IMR-90 (cell line): ENCODE data around the gene EDA. TPM values are rescaled to one million over a fixed set of nuclear protein-coding genes. Genes with fewer than 3 reads are reported as not detected.

Experiments used
- ATAC-seq: fragments of 200-7000 bp; cut with Tn5 transposase; 2 replicates; pipeline ENCODE4 v1.9.1; 2020; ENCODE audit warnings: low read depth, mild to moderate bottlenecking, moderate library complexity
- BruUV-seq: library from RNA; stranded (reverse); fragments of 400-500 nt; replicated peaks from 2 replicates; lab custom pipeline; 2021; lab: Mats Ljungman, UMichigan
- CTCF ChIA-PET: fragments of 300-600 bp; formaldehyde crosslinking; extraction: SDS; loops from one replicate; lab custom pipeline; 2021; ENCODE audit warnings: antibody characterized with exemption; lab: Yijun Ruan, JAX
- POLR2A ChIA-PET: fragments of 300-600 bp; sonication (Branson Sonifier 250); formaldehyde crosslinking; loops from one replicate; lab custom pipeline; 2022; ENCODE audit warnings: antibody characterized with exemption; ENCODE audit not compliant: unreplicated experiment; lab: Charles Lee
- DNase-seq: peaks from one replicate; pipeline ENCODE4 v3.0.0; 2013
- H2AFZ ChIP-seq: replicated peaks from 2 replicates; pipeline ENCODE3; 2013; ENCODE audit warnings: low read length, mild to moderate bottlenecking; ENCODE audit not compliant: poor library complexity
- H2AK5ac ChIP-seq: 2 replicates; pipeline ENCODE4 v1.6.1; 2013; ENCODE audit warnings: low read depth, low read length, inconsistent platforms
- H2AK9ac ChIP-seq: replicated peaks from 2 replicates; pipeline ENCODE3; 2013; ENCODE audit warnings: mild to moderate bottlenecking, low read depth, low read length, moderate library complexity; ENCODE audit not compliant: poor library complexity
- H2BK120ac ChIP-seq: 2 replicates; pipeline ENCODE4 v1.6.1; 2013; ENCODE audit warnings: low read depth, low read length, inconsistent platforms
- H2BK15ac ChIP-seq: 3 replicates; pipeline ENCODE4 v1.6.1; 2013; ENCODE audit warnings: low read depth, low read length, inconsistent platforms
- H2BK20ac ChIP-seq: 2 replicates; pipeline ENCODE4 v1.6.1; 2013; ENCODE audit warnings: low read depth, mild to moderate bottlenecking, inconsistent platforms, low read length, moderate library complexity
- H2BK5ac ChIP-seq: 2 replicates; pipeline ENCODE4 v1.6.1; 2013; ENCODE audit warnings: mild to moderate bottlenecking, low read depth, low read length, inconsistent platforms; ENCODE audit not compliant: poor library complexity, severe bottlenecking
- H3K14ac ChIP-seq: replicated peaks from 2 replicates; pipeline ENCODE4 v1.6.1; 2013; ENCODE audit warnings: low read depth, low read length, inconsistent platforms
- H3K18ac ChIP-seq: 2 replicates; pipeline ENCODE4 v1.6.1; 2013; ENCODE audit warnings: low read depth, low read length, control low read depth
- H3K23ac ChIP-seq: 2 replicates; pipeline ENCODE4 v1.6.1; 2013; ENCODE audit warnings: low read depth, low read length, inconsistent platforms
- H3K27ac ChIP-seq: 2 replicates; pipeline ENCODE4 v1.5.1; 2013; ENCODE audit warnings: mild to moderate bottlenecking, control low read depth, low read length; ENCODE audit not compliant: insufficient read depth
- H3K27me3 ChIP-seq: 2 replicates; pipeline ENCODE4 v1.6.1; 2013; ENCODE audit warnings: low read length; ENCODE audit not compliant: control insufficient read depth, insufficient read depth
- H3K36me3 ChIP-seq: 2 replicates; pipeline ENCODE4 v1.6.1; 2013; ENCODE audit warnings: low read length, mixed read lengths; ENCODE audit not compliant: control insufficient read depth, insufficient read depth
- H3K4ac ChIP-seq: 2 replicates; pipeline ENCODE4 v1.6.1; 2013; ENCODE audit warnings: low read depth, low read length, inconsistent platforms
- H3K4me1 ChIP-seq: 2 replicates; pipeline ENCODE4 v1.6.1; 2013; ENCODE audit warnings: low read length, mixed read lengths; ENCODE audit not compliant: control insufficient read depth, insufficient read depth
- H3K4me2 ChIP-seq: 2 replicates; pipeline ENCODE4 v1.6.1; 2013; ENCODE audit warnings: low read depth, mild to moderate bottlenecking, control low read depth, low read length, moderate library complexity
- H3K4me3 ChIP-seq: 2 replicates; pipeline ENCODE4 v1.5.1; 2013; ENCODE audit warnings: low read depth, mild to moderate bottlenecking, control low read depth, low read length, moderate library complexity; ENCODE audit not compliant: insufficient read depth
- H3K56ac ChIP-seq: 2 replicates; pipeline ENCODE4 v1.6.1; 2013; ENCODE audit warnings: low read length, inconsistent platforms; ENCODE audit not compliant: insufficient read depth; ENCODE audit errors: extremely low read depth
- H3K79me1 ChIP-seq, 2 experiments: 2 replicates each; pipeline ENCODE4 v1.6.1; 2013; ENCODE audit warnings: low read length in 2 of 2, inconsistent platforms in 1 of 2, low read depth in 1 of 2
- H3K9ac ChIP-seq: 2 replicates; pipeline ENCODE4 v1.6.1; 2013; ENCODE audit warnings: low read depth, low read length, control low read depth
- H3K9me1 ChIP-seq: 2 replicates; pipeline ENCODE4 v1.6.1; 2013; ENCODE audit warnings: low read length, inconsistent platforms; ENCODE audit not compliant: insufficient read depth
- H3K9me3 ChIP-seq: 2 replicates; pipeline ENCODE4 v1.6.1; 2013; ENCODE audit warnings: low read length; ENCODE audit not compliant: control insufficient read depth, insufficient read depth
- H4K20me1 ChIP-seq: 2 replicates; pipeline ENCODE4 v1.6.1; 2013; ENCODE audit warnings: low read length, inconsistent platforms; ENCODE audit not compliant: insufficient read depth
- H4K5ac ChIP-seq: 2 replicates; pipeline ENCODE4 v1.6.1; 2013; ENCODE audit warnings: mild to moderate bottlenecking, low read depth, low read length, control low read depth
- H4K8ac ChIP-seq, 2 experiments: 2 replicates each; pipeline ENCODE4 v1.6.1; 2013; ENCODE audit warnings: low read depth in 2 of 2, low read length in 2 of 2, control low read depth in 1 of 2, inconsistent platforms in 1 of 2
- H4K91ac ChIP-seq: 2 replicates; pipeline ENCODE4 v1.6.1; 2013; ENCODE audit warnings: low read depth, low read length, inconsistent platforms; ENCODE audit not compliant: insufficient read depth
- BHLHE40 ChIP-seq: fragments of 150-350 bp; IDR thresholded peaks from 2 replicates; pipeline ENCODE4 v1.6.1; 2016; ENCODE audit warnings: mild to moderate bottlenecking, low read depth, low read length
- CHD1 ChIP-seq: IDR thresholded peaks from 2 replicates; pipeline ENCODE4 v1.6.1; 2012; ENCODE audit warnings: low read depth, low read length, improper control_type of control experiment
- CTCF ChIP-seq: conservative IDR thresholded peaks from 2 replicates; pipeline ENCODE4 v1.5.1; 2012; ENCODE audit warnings: mild to moderate bottlenecking, low read depth, low read length, improper control_type of control experiment
- ELK1 ChIP-seq: fragments of 150-350 bp; IDR thresholded peaks from 2 replicates; pipeline ENCODE4 v1.6.1; 2016; ENCODE audit warnings: low read depth, mild to moderate bottlenecking, low read length, moderate library complexity, borderline replicate concordance
- FOS ChIP-seq: fragments of 150-350 bp; IDR thresholded peaks from 2 replicates; pipeline ENCODE4 v1.6.1; 2016; ENCODE audit warnings: low read depth, low read length
- MAFK ChIP-seq: IDR thresholded peaks from 2 replicates; pipeline ENCODE4 v1.6.1; 2012; ENCODE audit warnings: low read depth, low read length, improper control_type of control experiment
- MXI1 ChIP-seq: IDR thresholded peaks from 2 replicates; pipeline ENCODE4 v1.6.1; 2012; ENCODE audit warnings: low read depth, mild to moderate bottlenecking, low read length, moderate library complexity, borderline replicate concordance
- NFE2L2 ChIP-seq: fragments of 150-350 bp; IDR thresholded peaks from 2 replicates; pipeline ENCODE4 v1.6.1; 2016; ENCODE audit warnings: low read depth, mild to moderate bottlenecking, low read length
- POLR2A ChIP-seq: IDR thresholded peaks from 2 replicates; pipeline ENCODE4 v1.6.1; 2012; ENCODE audit warnings: mild to moderate bottlenecking, low read depth, low read length
- RAD21 ChIP-seq: IDR thresholded peaks from 2 replicates; pipeline ENCODE4 v1.6.1; 2012; ENCODE audit warnings: low read length, improper control_type of control experiment
- RCOR1 ChIP-seq: IDR thresholded peaks from 2 replicates; pipeline ENCODE4 v1.6.1; 2012; ENCODE audit warnings: mild to moderate bottlenecking, low read length, improper control_type of control experiment; ENCODE audit not compliant: insufficient replicate concordance
- RFX5 ChIP-seq: IDR thresholded peaks from 2 replicates; pipeline ENCODE4 v1.8.0; 2012; ENCODE audit warnings: low read depth, mild to moderate bottlenecking, low read length, moderate library complexity
- SMC3 ChIP-seq: fragments of 150-350 bp; IDR thresholded peaks from 2 replicates; pipeline ENCODE4 v1.6.1; 2016; ENCODE audit warnings: low read depth, mild to moderate bottlenecking, antibody characterized with exemption, low read length, moderate library complexity
- USF2 ChIP-seq: fragments of 150-350 bp; IDR thresholded peaks from 2 replicates; pipeline ENCODE4 v1.6.1; 2017; ENCODE audit warnings: mild to moderate bottlenecking, antibody characterized with exemption, low read length, low read depth
- WGBS, 2 experiments: methylation state at CpG; one replicate each; pipeline versions ENCODE4 v1.1.5 to v1.1.7; 2013; ENCODE audit warnings: missing lambda C conversion rate in 2 of 2; ENCODE audit not compliant: insufficient read length in 1 of 2; ENCODE audit errors: extremely low coverage in 2 of 2; 5-methylcytosine and 5-hydroxymethylcytosine counted together
- dilution Hi-C: fragments of 300-500 bp; cut with HindIII; formaldehyde crosslinking; loops from one replicate; pipeline ENCODE4 v1.14.3; 2018; ENCODE audit warnings: low sequenced_read_pairs; ENCODE audit not compliant: unreplicated experiment
- in situ Hi-C: fragments of 300-500 bp; cut with MboI; formaldehyde crosslinking; loops from 3 replicates; pipeline ENCODE4 v1.14.3; 2019; ENCODE audit warnings: low sequenced_read_pairs, inconsistent platforms, mixed read lengths
- intact Hi-C: fragments of 100-400 bp; cut with micrococcal nuclease; formaldehyde crosslinking; loops from 2 replicates; pipeline ENCODE4 v1.10.0; 2022
- polyA plus RNA-seq, 3 experiments: library from polyadenylated mRNA; depleted of rRNA; stranded (reverse); fragments of >200 nt; gene quantifications; 2 replicates each; pipeline ENCODE4 v1.2.3, GENCODE V29; 2012; ENCODE audit warnings: low replicate concordance in 1 of 3
- total RNA-seq: library from RNA; depleted of rRNA; stranded (reverse); fragments of >200 nt; gene quantifications from 2 replicates; pipeline ENCODE4 v1.2.3, GENCODE V29; 2012

The EDA gene
- total and polyA plus RNA-seq, 2 of the 4 experiments (the other 2 are of a cell fraction): under 0.01 TPM; not detected in 1

GRCh38 chrX:69807400-69807799 lies 191.5 kb downstream of the EDA start:
- Histone ChIP-seq H3K27me3 (no peaks in the 10 kb centered on the region), H3K27ac (no peak overlapping the region), H3K9me3 (no peaks in the 10 kb centered on the region), H3K4ac (no peak overlapping the region), H4K5ac (no peak overlapping the region), H3K9ac (no peak overlapping the region), H3K23ac (no peak overlapping the region), H2AFZ (no peak overlapping the region), H2AK5ac (no peak overlapping the region), H4K8ac (no peak overlapping the region), H4K91ac (no peak overlapping the region), H3K4me3 (no peak overlapping the region), H3K9me1 (no peaks in the 10 kb centered on the region), H2BK5ac (no peak overlapping the region), H3K36me3 (no peaks in the 10 kb centered on the region), H3K4me1 (no peaks in the 10 kb centered on the region), H3K14ac (no peak overlapping the region), H3K18ac (no peak overlapping the region), H3K79me1 (no peaks in the 10 kb centered on the region), H2BK20ac (no peak overlapping the region), H3K56ac (no peak overlapping the region), H2BK15ac (no peak overlapping the region), H3K4me2 (no peak overlapping the region), H2BK120ac (no peak overlapping the region), H2AK9ac (no peak overlapping the region), H4K20me1 (no peaks in the 10 kb centered on the region)
- dilution Hi-C loops (no loop called here), intact Hi-C loops (no loop called here), in situ Hi-C loops (no loop called here)
- CTCF ChIA-PET: no interaction called here
- ATAC-seq (no peak), DNase-seq (no peak)
- whole genome bisulfite sequencing, 2 experiments: 100% methylated on average over 1 of the region's 1 CpG; no CpG with 5 or more reads in 1 of the 2 experiments
- POLR2A ChIA-PET: no interaction called here
- no TSS peak for BruUV-seq
- TF ChIP-seq ELK1 (no peak), RCOR1 (no peak), MXI1 (no peak), POLR2A (no peak), MAFK (no peak), CHD1 (no peak), RFX5 (no peak), NFE2L2 (no peak), SMC3 (no peak), FOS (no peak), BHLHE40 (no peak), USF2 (no peak), CTCF (no peak), RAD21 (no peak)
